HG03558 (cell line): ENCODE data around the gene DLX4.

ENCODE experiments used
- ATAC-seq: cut with Tn5 transposase; IDR thresholded peaks from one replicate; pipeline ENCODE4 v1.9.1; 2021; ENCODE audit warnings: moderate number of reproducible peaks; ENCODE audit not compliant: unreplicated experiment; ENCODE audit errors: extremely low read depth

DLX4 gene

GRCh38 chr17:49967621-49968404 is 1.2 kb upstream of the DLX4 start:
- no peak for ATAC-seq

- no peak for ATAC-seq
Observed at GRCh38 chr17:49968405-49969133, 421 bp upstream of the DLX4 start.

GRCh38 chr17:49969795-49970389 is 902 bp downstream of the DLX4 start:
- ATAC-seq: no peak

- ATAC-seq: no peak
Observed at GRCh38 chr17:49970498-49970897, 1.5 kb downstream of the DLX4 start.

- no peak for ATAC-seq
Observed at GRCh38 chr17:49971199-49971847, 2.3 kb downstream of the DLX4 start.

- ATAC-seq: no peak
Observed at GRCh38 chr17:49971848-49972485, 3.0 kb downstream of the DLX4 start.

- ATAC-seq: no peak
Observed at GRCh38 chr17:49972486-49973270, 3.7 kb downstream of the DLX4 start.

GRCh38 chr17:49973271-49973615 is 4.3 kb downstream of the DLX4 start:
- ATAC-seq: no peak

GRCh38 chr17:49975531-49975930 is 6.5 kb downstream of the DLX4 start:
- no peak for ATAC-seq

GRCh38 chr17:49976163-49976827 is 7.3 kb downstream of the DLX4 start:
- ATAC-seq: no peak

GRCh38 chr17:49976828-49977202 is 7.8 kb downstream of the DLX4 start:
- no peak for ATAC-seq

- no peak for ATAC-seq
Observed at GRCh38 chr17:49977463-49978389, 8.7 kb downstream of the DLX4 start.

- ATAC-seq: no peak
Observed at GRCh38 chr17:49978501-49978900, 9.5 kb downstream of the DLX4 start.

- no peak for ATAC-seq
Observed at GRCh38 chr17:49979748-49980479, 10.9 kb downstream of the DLX4 start.

- no peak for ATAC-seq
Observed at GRCh38 chr17:49980703-49981197, 11.8 kb downstream of the DLX4 start.

GRCh38 chr17:49984283-49984682 is 15.3 kb downstream of the DLX4 start:
- ATAC-seq: no peak

- no peak for ATAC-seq
Observed at GRCh38 chr17:49984776-49985175, 15.8 kb downstream of the DLX4 start.
